Melanocyte of skin (primary cell): ENCODE results near the gene SOCS4. TPM values are rescaled to one million over a fixed set of nuclear protein-coding genes. Genes with fewer than 3 reads are reported as not detected.

Experiments used
- total RNA-seq, 2 donors: library from RNA; depleted of rRNA; stranded (reverse); fragments of >200 nt; gene quantifications; 2 replicates each; pipeline ENCODE4 v1.2.3, GENCODE V29; 2012

The SOCS4 gene
- 10 to 100 TPM; 12.0 to 17.0 TPM for total RNA-seq

GRCh38 chr14:55026793-55027561 lies at the start of gene SOCS4, which contains the start of gene WDHD1:
TSS of gene SOCS4 (plus strand) at chr14:55027236. CDS start at chr14:55043042, 15,806 bp downstream.
TSS of gene WDHD1 (minus strand) at chr14:55027099. CDS start at chr14:55026787, 312 bp downstream.

GRCh38 chr14:55051423-55052268 lies 24.6 kb downstream of the SOCS4 start, which contains the start of gene MAPK1IP1L:
TSS of gene MAPK1IP1L (plus strand) at chr14:55051647. CDS start at chr14:55061684, 10,037 bp downstream.

Other genes starting within 250 kb of the SOCS4 start
- 1 to 10 TPM; 1.7 to 2.7 TPM for gene GCH1, start 124.4 kb upstream of the SOCS4 start, total RNA-seq
- 10 to 100 TPM in 1 of 2 donors, 1 to 10 TPM in 1; 9.6 to 21.0 TPM for gene WDHD1, start 137 bp upstream of the SOCS4 start, total RNA-seq
- gene MAPK1IP1L, start 24.4 kb downstream of the SOCS4 start, total RNA-seq = 10 to 100 TPM; 42.7 to 46.3 TPM
- gene LGALS3, start 102.0 kb downstream of the SOCS4 start, total RNA-seq = 1,000 to 10,000 TPM in 1 of 2 donors, 100 to 1,000 TPM in 1; 856 to 1,302 TPM
- 10 to 100 TPM; 25.5 to 43.3 TPM for gene DLGAP5, start 164.3 kb downstream of the SOCS4 start, total RNA-seq
- gene FBXO34, start 244.2 kb downstream of the SOCS4 start, total RNA-seq = 10 to 100 TPM; 19.6 to 23.3 TPM